GM21576 (cell line): ENCODE data around the gene KRT7.

Experiments used
- ATAC-seq: cut with Tn5 transposase; IDR thresholded peaks from one replicate; pipeline ENCODE4 v1.9.1; 2021; ENCODE audit warnings: mild to moderate bottlenecking, moderate library complexity; ENCODE audit not compliant: unreplicated experiment

KRT7 gene

GRCh38 chr12:52232674-52233461, at the start of gene KRT7:
KRT7 (plus strand) TSS chr12:52233243; CDS start chr12:52233297, 54 bp downstream.
- ATAC-seq: no peak

GRCh38 chr12:52183544-52183910, 49.5 kb upstream of the KRT7 start:
- no peak for ATAC-seq

- ATAC-seq: no peak
Measured at GRCh38 chr12:52183971-52184370, 49.1 kb upstream of the KRT7 start.

DNA sequence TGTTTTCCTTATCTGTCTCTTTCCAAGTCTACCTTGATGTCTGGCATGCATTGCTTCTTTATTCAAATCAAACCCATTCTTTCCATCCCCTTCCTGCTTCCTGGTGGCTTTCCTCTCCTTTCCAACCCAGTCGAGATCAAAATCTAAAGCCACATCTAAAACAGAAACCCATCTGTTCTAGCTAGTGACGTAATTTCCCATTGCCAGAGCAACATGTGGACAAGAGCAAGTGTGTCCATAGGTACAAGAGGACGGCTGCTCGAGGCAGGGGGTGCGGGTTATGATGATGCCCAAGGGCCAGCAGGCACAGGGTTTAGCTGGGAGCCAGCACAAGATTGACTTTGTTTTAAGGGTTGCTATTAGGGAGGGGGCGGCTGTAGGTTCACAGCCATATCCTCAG, 48.2 kb upstream of the KRT7 start:
- no peak for ATAC-seq

DNA sequence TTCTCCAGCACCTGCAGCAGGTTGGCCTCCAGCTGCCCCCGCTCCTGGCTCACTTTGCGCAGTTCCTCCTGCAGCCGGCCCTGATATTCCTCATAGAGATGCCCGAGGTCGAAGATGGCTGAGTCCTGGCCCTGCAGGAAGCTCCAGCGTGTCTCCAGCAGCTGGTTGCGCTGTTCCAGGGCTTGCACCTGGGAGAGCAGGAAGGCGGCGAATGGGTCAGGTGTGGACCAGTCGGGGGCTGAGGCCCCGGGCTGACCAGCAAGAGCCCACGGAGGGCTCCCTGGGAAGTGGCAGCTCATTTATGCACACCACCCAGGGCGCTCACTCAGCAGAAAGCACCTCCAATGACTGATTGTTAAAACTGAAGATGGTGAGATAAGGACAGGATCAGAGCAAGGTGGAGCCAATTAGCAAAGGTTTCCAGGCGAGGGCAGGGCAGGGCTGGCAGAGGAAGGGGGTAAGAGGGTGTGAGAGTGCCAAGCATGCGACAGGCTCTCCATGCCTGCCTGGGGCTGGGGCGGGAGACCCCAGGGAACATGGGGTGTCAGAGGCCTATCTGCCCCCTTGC, 47.6 kb upstream of the KRT7 start:
- ATAC-seq: no peak

DNA sequence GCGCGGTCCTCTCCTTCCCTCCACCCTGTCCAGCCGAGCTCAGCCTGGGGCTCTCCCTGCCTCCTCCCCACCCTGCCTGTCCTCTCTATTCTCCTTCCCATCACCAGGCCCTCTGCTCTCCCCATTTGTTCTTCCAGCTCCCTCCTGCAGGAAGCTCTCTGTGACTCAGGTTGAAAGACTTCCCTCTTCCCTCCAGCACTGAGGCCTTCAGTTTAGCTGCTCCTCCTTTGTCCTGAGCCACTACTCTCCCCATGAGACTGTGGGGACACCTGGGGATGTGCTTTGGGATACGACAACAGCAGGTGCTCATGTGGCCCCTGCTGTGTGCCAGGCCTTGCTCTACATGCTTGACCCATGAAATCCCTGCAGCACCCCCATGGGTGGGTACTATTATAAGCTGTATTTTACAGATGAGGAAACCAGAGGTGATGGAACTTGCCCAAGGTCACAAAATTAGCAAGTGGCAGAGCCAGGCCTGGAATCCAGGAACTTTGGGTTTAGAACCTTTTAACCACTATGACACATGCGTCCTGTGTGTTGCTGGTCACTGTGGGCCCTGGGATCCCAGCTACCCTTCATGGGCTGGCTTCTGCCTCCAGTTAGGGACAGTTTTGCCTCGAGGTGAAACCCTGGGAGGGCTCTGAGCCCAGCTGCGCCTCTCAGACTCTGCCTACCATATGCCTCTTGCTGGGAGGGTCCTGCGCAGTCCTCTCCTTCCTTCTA, 46.8 kb upstream of the KRT7 start:
- no peak for ATAC-seq

DNA sequence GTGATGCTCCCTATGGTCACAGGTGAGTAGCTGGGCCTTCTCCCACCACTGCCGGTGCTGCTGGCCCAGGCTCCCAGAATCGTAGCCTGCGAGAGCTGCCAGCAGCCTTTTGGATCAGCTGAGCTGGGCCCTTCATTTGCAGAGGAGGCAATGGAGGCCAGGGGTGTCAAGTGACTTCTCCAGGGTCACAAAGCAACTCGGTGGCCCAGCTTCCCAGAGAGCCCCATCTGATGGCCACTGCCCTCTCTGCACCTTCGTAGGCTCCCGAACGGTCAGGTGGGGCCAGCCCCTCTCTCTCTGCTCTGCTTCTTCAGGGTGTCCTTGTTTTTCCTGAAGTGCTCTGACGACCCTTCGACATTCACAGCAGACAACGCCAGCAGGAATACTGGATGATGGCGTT, 45.8 kb upstream of the KRT7 start:
- no peak for ATAC-seq

GRCh38 chr12:52187640-52188039, 45.4 kb upstream of the KRT7 start:
- ATAC-seq: no peak

GRCh38 chr12:52188658-52189057, 44.4 kb upstream of the KRT7 start:
- no peak for ATAC-seq

DNA sequence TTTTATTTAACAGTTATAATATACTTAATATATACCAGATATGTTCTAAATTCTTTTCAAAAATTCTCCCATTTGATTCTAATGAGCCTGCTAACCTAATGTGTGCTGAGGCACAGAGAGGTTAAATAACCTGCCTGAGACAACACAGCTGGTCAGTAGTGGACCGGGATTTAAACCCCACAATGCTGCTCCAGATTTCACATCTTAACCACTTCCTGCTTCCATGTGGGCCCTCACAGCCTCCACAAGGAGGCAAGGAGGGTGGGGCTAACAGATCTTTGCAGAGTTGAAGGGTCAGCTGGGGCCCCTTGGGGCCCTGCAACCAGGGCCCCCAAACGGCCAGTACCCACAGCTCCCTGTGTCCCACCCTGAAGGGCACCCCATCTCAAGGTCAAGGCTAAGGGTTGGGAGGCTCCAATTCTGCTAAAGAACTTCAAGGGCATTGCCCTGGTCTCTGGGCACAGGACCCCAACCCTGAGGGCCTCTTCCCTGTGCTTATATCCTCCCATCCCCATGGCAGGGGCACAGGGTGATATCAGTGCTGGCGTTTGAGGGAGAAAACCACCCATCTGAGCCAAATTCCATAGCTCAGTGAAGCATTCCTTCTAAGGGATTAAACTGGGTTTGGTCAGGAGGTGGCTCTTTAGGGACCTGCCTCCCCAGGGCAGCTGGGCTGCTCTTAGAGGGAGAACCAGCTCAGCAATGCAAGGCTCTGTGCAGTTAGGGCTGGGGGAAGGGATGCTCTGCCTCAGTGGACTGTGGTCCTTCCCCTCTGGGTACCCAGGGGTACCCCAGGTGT, 43.5 kb upstream of the KRT7 start:
- no peak for ATAC-seq

GRCh38 chr12:52190860-52191729, 41.9 kb upstream of the KRT7 start:
- ATAC-seq: no peak

DNA sequence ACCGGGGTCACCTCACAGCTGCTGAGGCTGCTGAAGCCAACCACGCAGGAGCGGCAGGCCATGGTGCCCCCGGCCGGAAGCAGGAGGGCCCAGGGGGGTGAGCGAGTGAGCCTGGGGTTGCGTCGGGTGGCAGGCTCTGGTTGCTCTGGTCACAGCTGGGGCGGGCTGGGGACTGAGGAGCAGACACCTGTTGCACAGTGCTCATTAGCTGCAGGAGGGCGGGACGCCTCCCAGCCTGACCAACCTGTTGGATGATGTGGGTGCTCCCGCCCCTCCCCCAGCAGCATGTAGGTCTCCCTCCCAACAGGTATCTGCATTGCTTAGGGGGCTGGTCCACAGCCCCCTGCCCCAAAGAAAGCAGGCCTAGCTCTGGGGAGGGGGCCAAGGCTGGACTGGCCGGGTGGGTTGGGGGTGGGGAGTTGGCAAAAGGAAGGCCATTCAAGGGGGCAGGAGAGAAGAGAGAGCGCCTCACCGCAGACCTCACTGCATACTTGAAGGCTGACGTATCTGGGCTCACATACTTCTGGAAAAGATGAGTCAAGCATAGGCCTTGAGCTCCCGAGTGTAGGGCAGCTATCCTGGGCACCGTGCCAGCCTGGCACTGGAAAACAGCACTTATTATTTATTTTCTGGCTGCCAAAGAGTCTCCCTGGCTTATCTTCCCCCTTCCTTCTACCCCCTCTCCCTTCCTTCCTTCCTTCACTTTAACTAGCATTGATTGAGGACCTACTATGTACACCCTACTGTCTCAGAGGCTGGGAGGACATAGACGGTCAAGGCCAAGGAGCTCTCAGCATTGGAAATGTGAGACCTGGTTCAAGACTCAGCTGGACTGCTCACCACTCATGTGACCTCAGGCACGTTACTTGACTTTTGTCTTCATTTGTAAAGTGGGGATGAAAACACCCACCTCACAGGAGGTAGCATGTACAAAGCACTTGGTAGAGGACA, 40.9 kb upstream of the KRT7 start, which contains the start of gene KRT80:
Gene KRT80 (minus strand): TSS at position 174 of the 951 bp plus-strand sequence. CDS start 112 bp downstream, at position 62.
- no peak for ATAC-seq

- no peak for ATAC-seq
Measured at GRCh38 chr12:52193532-52193931, 39.5 kb upstream of the KRT7 start.

DNA sequence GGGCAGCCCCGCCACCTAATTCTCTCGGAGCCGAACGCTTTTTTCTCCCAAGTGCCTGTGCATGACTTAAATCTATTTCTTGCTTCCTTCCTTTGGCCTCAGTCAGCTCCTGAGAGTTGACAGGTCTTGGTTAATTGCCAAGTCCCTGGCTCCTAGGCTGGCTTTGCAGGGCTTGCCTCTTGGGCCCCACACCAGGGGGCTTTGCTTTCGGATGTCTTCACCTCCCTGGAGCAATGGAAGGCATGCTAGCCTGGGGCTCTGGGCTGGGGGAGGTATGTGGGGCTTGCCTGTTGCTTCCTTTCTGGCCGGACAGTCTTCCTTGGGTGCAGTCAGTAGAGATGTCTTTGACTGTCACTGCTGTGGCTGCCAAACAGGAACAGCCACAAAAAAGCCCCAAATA, 39.1 kb upstream of the KRT7 start:
- no peak for ATAC-seq

GRCh38 chr12:52195065-52195730, 37.8 kb upstream of the KRT7 start:
- no peak for ATAC-seq

- no peak for ATAC-seq
Measured at GRCh38 chr12:52197371-52198231, 35.4 kb upstream of the KRT7 start.

- ATAC-seq: no peak
Measured at GRCh38 chr12:52198454-52199215, 34.4 kb upstream of the KRT7 start.
